GM19025 (cell line): ENCODE data around the gene STXBP6.

Experiments
- ATAC-seq: cut with Tn5 transposase; IDR thresholded peaks from one replicate; pipeline ENCODE4 v1.9.1; 2021; ENCODE audit warnings: mild to moderate bottlenecking, low read depth, moderate library complexity; ENCODE audit not compliant: unreplicated experiment

STXBP6 gene

DNA sequence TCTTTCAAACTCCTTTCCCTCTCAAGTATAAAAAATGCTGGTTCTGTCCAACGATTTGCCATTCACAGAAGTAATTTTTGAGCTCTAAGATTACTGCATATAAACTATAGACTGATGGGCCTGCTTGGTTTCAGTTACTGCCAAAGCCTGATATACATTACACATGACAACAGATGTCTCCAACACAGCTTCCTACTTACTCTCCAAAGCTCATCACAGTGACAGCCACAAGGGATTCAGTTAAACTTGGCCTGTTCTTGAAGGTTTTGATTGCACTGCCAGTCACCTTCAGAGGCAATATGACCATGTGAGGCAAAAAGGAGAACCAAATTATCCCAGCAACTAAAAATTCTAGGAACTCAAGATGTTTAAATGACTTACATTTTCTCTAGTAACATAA, 30.1 kb downstream of the STXBP6 start:
- ATAC-seq: no peak

DNA sequence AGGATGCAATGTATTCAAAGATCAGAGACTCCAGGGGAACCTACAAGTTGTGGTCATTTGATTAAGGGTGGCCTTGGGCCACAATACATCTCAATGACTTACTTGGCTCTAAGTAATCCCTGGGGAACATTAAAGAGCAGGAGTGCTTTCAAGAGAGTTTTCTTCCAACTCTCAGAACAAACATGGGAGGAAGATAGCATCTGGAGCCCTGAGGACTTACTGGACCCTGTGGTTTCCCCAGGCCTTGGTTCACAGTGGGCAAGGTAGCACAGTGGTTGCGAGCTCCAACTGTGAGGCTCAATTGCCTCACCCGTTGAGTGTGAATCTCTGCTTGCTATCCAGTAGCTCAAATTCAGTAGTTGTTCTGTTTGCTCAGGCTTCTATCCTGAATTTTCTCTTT, 32.4 kb downstream of the STXBP6 start:
- no peak for ATAC-seq

DNA sequence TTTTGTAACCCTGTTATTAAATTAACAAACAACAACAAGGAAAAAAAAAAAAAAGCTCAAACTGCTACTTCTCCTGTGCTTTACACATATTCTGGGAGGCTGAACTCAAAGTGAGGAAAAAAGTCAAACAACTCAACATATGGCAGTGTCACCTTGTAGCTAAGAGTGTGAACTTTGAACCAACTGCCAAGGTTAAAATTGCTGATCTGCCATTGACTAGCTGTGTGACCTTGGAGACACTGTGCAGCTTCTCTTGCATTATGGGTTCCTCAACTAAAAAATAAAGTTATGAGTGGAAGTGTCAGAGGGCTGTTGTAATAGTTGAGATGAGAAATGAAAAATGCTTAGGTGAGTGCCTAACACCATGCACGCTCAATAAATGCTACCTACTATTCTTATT, 34.2 kb downstream of the STXBP6 start:
- ATAC-seq: no peak

DNA sequence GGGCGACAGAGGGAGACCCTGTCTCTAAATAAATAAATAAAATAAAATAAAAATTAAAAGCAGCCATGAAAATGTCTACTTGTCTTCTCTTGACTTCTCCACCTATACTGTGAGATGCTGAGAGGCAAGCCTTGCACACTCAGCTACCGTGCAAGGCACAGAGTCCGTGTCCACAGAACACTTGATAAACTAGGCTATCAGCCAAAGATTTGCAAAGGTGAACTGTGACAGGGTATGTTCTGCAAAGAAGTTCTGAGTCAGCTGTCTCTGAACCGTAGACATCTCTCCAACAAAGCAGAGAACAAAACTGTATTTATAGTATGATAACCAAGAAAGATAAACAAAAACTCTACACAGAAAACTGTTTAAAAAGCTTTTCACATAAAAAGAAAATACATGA, 35.5 kb downstream of the STXBP6 start:
- ATAC-seq: no peak

DNA sequence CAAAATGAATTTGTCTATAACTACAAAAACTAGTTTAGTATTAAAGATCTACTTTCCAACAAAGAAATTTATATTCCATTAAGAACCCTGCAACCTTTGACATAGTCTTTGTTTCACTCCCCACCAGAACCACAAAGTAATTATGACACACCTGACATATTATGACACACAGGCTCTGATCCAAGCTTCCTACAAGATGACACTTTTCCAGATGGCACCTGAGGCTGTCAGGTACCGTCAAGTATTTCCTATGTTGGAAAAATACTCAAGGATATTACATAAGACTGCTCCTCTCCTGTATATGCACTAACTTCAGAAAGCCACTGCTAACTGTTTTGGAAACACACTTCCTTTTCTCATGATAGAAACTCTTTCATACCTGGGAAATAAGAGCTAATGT, 38.9 kb downstream of the STXBP6 start:
- no peak for ATAC-seq

DNA sequence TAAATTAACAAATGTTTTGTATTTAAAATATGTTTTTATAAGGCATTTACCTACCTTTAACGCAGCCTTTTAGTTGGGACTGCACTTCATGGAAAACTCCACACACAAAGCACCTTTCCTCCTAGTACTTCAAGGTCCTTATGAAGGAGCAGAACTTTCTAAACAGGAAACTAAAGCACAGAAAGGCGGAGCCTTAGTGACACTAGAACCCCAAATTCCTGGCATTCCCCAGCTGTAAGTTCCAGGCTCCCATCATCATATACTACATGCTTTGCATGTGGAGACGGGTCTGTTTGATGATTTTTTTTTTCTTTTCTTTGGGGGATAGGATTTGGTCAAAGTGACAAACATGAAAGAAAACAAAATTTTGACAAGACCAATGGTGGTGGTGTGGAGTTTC, 39.5 kb downstream of the STXBP6 start:
- ATAC-seq: no peak

DNA sequence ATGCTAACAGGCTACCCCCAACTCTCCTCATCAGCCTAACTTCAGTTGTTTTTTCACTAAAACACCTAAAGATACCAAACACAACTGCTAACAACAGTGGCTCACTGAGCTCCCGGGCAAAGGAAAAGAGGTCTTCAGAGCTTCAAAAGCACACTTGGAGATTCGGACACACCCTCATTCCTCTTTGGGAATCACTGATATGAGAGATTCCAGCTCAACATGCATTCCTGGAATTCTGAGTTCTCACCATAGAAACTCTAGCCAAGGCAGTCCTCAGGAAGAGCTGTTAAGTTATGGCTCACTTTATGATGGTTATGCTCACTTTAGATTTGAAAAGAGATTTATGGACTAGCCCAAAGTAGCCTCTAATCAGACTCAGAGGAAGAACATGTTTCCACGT, 40.1 kb downstream of the STXBP6 start:
- ATAC-seq: no peak

DNA sequence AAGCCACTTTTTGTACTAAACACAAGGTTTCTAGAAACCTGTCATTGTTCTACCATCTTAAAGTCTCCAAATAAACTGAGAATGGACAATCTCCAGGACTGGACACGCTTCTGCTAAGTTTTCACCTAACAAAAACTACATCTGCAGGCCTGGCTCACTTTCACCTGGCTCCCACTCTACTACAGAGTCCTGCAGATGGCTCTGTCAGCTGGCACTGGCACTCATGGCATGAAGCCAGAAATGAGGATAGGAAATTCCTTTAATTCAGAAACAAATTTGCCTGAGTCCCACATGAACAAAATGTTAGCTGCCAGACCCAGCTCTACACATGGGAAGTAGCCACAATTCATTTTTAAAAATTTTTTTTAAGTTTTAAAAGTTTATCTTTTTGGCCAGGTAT, 42.1 kb downstream of the STXBP6 start:
- no peak for ATAC-seq

DNA sequence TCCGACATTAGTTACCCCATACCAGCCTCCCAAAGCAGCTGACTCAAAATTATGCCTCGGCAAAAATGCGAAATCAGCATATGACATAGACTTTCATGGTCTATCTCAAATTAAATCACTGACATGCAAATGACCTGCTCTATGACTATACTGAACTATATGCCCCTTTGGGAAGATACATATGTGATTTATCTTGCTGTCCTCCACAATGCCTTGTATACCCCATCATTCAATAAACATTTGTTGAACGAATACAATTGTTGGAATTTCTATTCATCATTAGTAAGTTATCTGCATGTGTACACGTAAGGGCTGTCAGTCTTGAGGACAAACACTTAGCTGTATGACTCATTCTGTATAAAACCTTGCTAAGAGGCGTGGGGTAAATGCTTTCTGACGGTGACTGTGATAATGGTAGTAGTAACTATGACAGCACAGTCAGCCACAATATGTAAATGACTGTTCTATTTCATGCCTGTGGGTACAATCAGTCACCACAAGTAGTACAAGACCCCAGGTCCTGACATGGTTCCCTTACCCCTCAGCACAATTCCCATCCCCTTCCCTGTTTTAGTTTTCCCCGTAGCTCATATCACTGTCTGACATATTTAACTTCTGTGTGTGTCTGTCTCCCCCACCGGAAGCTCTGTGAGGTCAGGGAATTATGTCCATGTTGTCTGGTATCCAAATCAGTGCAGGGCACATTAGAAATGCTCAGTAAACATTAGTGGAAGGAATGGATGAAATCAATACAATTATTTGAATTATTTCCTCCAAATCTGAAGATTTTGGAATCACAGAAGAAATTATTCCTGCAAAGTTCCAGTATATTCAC, 42.8 kb downstream of the STXBP6 start:
- no peak for ATAC-seq

DNA sequence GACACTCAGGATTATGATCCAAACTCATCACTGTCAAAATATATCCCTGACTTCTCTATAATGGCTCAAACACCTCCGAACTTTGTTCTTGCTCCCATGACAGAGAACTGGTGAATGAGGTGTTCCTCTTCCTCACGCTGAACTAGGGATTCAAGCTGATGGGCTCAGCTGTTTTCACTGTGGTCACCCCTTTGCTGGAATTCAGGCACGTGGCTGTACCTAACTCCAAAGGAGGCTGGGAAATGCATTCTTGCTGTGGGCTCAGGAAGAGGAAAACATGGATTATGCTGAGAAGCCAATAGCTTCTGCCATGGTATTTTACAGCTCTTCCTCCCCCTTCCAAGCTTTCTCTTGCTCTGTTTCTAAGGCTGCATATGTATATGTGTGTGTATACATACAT, 43.9 kb downstream of the STXBP6 start:
- no peak for ATAC-seq

DNA sequence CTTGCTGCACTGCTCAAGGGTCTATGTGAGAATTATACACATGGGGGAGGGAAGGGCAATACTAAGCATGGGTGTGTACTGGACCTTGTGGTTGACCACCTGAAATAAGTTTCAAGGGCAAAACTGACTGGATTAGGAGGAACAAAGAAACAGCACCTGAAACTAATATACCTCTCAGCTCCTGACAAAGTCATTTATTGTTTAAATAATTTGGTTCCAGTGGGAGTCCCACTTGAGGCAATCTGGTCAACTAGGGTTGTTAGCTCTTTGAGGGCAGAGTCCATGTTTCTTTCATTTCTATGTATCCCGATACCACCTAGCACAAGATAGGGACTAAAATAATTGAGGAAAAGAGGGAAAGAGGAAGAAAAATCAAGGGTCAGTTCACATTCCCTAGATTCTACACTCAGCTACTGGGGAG, 45.5 kb downstream of the STXBP6 start:
- no peak for ATAC-seq

DNA sequence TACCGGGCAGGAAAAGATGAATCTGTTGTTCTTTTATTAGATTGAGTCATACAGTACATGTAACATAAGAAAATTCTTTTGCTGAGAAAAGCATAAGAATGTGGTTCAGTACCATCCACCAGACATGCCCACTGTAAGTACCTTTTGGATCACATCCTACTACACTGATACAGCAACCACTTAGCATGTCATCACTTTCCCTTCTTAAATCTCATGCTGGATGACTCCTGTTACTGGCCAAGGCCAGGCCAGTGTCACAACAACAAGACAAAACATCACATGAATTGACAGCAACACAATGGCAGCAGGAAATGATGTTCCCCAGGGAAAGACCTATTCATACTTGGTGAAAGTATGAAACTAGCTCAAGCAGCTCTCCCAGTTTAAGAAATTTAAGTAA, 46.4 kb downstream of the STXBP6 start:
- ATAC-seq: no peak

DNA sequence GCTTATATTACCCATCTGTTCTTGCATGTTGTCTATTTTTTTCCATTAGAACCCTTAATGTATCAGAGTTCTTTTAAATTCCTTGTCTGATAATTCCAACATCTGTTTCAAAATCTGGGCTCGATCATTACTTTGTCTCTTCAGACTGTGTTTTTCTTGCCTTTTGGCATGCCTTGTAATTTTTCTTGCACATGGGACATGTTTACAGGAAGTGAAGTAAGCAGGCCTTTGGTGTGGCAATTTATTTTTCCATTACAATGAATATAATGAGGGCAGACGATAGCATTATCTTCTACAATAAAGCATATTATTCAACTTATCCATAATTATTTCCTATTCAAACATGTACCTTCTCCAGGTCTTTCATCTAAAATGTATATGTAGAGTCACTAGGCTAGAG, 48.3 kb downstream of the STXBP6 start:
- ATAC-seq: no peak

DNA sequence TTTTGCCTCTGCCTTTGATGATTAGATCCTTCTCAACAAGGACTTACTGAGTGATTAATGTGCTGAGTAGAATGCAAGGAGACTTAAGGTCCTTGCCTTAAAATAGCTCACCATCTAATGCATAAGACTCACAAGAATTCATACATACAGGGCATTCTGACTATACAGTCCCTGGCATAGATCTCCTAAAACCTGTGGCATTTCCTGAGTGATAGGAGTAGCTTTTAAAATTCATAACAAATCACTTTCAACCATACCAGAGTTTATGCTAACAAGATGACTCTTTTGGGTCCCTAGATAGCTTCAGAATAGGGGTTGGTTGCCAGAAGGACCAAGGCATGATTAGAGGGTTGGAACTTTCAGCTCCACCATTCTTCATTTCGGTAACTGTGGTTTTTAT, 48.8 kb downstream of the STXBP6 start:
- ATAC-seq: no peak

DNA sequence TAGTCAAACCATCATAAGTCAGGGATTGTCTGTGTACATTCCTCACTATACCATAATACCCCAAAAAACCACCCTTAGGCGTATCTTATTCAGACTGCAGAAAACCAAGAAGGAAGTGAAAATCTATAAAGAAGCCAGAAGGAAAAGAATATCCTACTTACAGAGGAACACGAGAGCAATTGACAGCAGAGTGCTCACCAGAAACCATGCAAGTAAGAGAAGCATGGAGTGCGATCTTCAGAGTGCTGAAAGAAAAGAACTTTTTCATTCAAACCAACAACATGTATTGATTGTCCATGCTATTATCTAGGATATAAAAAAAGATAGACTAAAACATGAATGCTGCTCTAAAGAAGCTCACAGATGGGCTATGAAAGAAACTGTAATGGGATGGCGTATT, 50.8 kb downstream of the STXBP6 start:
- ATAC-seq: no peak

DNA sequence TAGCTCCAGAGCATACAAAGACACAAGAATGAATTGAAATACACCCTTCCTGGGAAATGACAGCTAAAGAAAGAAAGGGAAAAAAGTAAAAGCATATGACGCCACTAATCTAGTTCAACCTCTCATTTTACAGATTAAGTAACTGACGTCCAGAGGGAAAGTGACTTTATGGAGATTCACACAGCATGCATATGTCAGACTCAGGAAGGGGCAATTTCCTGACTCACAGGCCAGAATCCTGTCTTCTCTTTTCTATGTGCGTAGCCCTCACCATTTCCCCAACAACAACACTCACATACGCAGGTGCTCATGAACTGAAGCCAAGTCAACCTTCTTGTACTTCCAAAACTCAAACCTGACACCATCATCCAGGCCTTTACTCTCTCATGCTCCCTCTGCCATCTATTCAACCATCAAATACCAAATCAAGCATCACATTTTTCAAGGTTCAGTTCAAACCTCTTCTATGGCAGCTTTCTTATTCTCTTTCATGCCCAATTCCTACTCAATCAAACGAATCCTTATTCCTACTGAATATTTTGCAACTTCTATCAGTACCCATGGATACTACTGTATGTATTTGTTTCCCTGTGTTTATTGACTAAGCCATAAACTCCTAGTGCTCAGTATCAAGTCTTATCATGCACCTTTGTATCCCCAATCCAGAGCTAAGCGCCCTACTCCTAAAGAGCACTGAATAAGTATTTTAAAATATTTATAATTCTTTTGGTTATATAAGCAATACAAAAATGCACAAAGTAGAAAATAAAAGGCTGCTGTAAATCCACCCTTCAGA, 52.8 kb downstream of the STXBP6 start:
- no peak for ATAC-seq

DNA sequence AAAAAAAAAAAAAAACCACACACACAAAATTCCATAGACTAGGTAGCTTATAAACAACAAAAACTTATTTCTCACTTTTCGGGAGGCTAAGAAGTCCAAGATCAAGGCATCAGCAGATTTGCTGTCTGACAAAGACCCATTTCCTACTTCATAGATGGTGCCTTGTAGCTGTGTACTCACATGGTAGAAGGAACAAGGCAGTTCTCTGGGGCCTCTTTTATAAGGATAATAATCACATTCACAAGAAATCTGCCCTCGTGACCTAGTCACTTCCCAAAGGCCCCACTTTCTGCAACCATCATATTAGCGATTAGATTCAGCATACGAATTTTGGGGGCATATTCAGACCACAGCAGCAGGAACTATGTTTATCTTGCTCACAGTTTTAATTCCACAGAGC, 54.9 kb downstream of the STXBP6 start:
- ATAC-seq: no peak

DNA sequence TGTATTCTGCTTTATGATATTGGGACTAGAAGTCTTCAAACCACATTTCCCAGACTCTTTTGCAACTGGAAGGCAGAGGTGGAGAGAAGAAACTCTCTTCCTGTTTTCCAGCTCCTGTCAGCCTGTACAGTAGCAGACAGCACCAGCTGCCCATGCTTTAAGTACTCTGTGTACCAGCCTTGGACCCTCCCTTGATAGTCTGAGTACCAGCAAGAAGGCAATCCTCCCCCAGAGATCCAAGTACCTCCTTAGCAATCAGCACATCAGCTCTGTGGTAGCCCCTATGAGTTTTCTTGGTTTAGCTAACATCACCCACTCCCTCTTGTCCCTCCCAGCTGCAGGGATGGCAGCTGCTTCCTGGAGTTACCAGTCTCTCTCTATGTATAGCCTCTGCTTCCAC, 56.3 kb downstream of the STXBP6 start:
- no peak for ATAC-seq

DNA sequence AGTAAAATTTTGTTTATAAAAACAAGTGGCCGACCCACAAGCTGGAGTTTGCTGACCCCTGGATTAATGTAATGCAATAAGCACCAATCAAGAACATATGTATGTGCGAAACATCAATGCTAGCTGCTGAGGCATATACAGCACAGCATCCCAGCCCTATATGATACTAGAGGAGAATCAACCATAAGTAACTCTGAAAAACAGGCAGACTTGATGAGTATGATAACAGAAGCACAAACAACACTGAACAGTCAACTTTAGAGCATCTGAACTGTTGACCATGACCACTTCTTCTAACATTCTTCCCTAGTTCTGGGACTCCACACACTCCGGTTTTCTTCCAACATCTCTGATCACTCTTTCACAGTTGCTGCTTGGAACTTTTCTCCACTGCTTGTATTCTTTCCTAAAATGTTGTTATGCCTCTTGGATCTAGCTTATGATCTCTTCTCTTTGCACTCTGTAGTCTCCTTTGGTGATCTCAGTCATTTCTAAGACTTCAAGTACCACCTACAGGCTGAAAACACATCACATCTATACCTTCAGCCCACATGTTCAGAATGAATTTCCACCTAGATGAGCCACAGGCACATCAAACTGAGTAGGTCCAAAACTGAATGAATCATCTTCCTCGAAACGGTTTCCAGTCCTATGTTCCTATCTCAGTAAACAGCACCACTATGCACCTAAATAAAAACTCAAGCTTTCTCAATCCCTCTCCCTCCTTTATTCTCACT, 57.2 kb downstream of the STXBP6 start:
- ATAC-seq: no peak

DNA sequence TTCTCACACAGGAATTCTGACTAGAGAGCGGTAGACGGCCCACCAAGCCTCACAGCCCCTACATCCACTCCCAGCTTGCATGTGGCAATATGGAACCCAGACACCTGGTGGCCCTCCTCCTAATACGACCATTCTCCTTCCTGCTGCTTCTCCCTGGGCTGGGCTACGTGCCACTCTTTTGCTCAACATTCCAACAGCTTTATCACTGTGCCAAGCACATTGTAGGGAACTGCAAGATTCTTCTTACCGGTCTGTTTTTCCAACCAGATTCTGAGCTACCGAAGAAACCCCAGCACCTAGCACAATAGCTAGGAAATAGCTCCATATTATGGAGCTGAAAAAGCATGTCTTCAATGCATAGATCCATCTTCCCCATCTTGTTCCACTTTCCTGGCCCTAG, 58.1 kb downstream of the STXBP6 start:
- ATAC-seq: no peak

DNA sequence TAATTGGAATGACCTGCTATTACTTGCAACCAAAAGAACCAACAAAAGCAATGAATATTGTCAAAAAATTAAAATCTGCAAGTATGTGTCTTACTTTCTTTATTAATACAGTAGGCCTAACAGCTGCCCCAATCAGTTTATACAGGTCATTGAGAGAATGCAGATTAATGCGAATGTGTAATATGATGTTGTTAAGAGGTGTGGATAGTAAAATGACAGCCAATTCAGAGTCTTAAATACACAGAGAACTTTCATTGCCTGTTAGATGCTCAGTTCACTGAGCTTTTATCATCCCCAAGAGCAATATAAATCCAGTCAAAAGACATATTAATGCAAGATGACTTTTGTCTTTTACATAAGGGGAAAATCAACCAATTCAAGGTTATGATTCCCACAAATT, 58.7 kb downstream of the STXBP6 start:
- ATAC-seq: no peak
